Subcutaneous adipose tissue (tissue), 4 donors: ENCODE measurements around the gene CDC5L. TPM values are rescaled to one million over a fixed set of nuclear protein-coding genes. Genes with fewer than 3 reads are reported as not detected.

ENCODE experiments used
- CTCF ChIP-seq: fragments of 450-650 bp; IDR thresholded peaks from one replicate; pipeline ENCODE4 v1.5.1; 2016; ENCODE audit warnings: low read depth, mild to moderate bottlenecking, control low read depth, antibody characterized with exemption, moderate library complexity
- total RNA-seq, 4 donors: library from RNA; depleted of rRNA; stranded (reverse); fragments of >200 nt; gene quantifications; one replicate each; pipeline ENCODE4 v1.1.0, GENCODE V29; 2016

The CDC5L gene
- total RNA-seq, 4 donors from 2014 or later: 16.5 to 25.9 (median 18.7) TPM

DNA sequence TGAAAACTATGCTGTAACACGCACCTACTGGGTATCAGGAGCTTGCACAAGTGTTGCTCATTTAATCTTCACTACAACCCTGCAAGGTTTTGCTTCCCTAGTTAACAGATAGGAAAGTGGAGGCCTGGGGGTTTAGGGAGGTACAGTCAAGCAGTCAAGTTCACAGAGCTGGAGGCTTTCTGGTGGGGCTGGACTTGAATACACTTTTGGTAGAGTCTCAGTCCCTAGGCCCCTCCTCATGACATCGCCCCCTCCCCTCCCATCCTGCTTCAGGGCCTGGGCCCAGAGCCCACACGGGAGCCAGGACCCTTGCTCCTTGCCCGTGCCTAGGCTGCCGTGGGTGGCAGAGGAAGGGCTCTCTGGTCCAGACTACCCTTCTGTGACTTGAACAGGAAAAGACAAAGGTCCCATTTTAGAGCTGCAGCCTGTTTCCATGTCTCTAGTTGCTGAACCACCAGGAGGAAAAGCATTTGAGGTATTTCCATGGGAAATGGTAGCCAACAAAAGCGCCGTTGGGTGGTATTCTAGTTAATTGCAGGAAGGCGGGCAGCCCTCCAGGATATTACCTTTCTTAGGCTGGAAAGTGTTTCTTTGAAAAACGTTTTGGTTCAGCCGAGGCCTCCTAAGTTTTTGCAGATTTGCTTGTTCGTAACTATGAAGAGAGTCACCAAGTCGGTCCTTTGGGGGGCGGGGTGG lies 84.9 kb downstream of the CDC5L start:
- TF ChIP-seq CTCF: no peak

DNA sequence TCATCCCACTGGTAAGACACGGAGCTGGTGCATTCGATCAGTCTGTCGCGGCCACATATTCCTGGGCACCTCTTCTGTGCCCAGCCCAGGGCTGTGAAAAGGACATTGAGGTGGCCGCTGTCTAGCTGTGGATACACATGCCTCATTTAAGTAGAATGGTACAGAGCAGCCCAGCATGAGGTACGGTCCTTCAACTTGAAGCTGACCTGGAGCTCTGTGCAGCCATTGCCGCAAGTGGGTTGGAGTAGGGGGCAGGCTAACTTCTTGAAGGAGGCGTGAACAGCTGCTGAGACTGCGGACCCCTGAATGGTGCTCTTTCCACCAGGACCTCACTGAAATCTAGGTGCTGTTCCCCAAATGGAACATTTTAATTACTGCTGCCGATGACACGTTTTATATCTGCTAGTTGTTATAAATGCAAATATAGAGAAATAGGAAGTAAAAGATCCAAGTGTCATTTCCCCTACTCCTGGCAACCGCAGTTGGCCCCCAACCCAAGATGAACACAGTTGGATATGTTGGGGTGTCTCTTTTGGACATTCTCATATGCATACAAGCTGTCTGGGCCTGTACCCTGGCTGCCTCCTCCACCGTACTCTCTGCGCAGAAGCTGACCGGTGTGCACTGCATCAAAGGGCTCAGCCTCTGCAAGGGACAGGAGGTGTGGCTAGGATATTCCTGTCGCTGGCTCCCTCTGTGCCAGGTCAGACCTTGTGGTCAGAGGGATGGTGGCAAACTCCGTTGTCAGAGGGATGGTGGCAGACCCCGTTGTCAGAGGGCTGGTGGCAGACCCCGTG lies 86.1 kb downstream of the CDC5L start:
- TF ChIP-seq CTCF: no peak

DNA sequence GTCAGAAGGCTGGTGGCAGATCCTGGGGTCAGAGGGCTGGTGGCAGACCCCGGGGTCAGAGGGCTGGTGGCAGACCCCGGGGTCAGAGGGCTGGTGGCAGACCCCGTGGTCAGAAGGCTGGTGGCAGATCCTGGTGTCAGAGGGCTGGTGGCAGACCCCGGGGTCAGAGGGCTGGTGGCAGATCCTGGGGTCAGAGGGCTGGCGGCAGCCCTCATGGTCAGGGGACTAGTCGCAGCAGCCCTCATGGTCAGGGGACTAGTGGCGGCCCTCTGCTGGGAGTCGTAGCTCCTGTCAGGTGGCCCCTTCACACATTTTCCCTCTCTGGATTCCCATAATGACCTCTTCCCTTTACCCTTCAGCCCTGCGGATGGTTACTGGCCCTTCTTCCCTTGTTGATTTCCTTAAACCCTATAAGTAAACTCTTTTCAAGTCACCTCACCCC lies 86.7 kb downstream of the CDC5L start:
- TF ChIP-seq CTCF: no peak

DNA sequence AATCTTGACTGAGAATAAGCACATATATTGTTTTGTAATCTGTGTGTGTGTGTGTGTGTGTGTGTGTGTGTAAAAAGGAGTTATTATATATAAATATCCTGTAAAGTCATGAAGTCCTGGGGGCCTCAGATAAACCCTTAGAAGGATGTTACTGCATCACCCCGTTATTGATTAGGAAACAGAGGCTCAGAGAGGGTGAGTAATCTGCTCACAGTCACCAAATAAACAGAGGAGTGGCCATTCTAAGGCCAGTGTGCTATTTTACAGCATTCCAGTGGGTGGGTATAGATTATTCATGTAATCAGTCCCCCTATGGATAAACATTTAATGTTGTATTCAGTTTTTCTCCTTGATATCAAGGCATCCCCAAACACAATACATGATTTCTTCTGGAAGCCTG lies 87.1 kb downstream of the CDC5L start:
- TF ChIP-seq CTCF: no peak

DNA sequence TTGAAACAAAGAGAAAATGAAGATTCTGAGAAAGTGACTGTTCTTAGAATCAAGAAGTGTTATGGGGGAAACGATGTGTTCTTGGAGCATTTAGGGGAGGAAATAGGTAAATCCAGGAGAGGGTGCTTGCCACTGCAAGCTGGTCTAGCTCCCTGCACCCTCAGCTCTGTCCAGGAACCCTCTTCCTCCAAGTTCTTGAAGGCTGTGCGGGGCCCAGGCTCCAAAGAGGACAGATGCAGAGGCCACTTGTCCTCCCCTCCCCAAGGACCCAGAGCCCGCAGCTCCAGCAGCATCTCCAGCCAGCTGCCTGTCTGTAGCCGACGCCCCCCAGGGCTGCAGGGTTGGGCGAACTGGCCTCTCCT lies 87.9 kb downstream of the CDC5L start:
- no peak for TF ChIP-seq CTCF

GRCh38 chr6:44475779-44476434 lies 88.4 kb downstream of the CDC5L start:
- no peak for TF ChIP-seq CTCF

GRCh38 chr6:44476849-44477248 lies 89.3 kb downstream of the CDC5L start:
- TF ChIP-seq CTCF: no peak
